Psoas muscle (tissue), 8 donors: ENCODE results near the gene POLD3. TPM values are rescaled to one million over a fixed set of nuclear protein-coding genes. Genes with fewer than 3 reads are reported as not detected.

Experiments used
- ATAC-seq, 4 donors: fragments of 200-7000 bp; cut with Tn5 transposase; one replicate each; pipeline ENCODE4 v1.9.1; 2020; ENCODE audit warnings: moderate library complexity in 3 of 4, mild to moderate bottlenecking in 2 of 4
- DNase-seq, 2 donors: peaks; one replicate each; pipeline ENCODE4 v3.0.0-alpha.2; 2020
- H3K27ac ChIP-seq: fragments of 200-600 bp; one replicate; pipeline ENCODE4 v1.8.0; 2022
- H3K27me3 ChIP-seq, 3 donors: fragments of 200-600 bp in 1 of 3; one replicate each; pipeline versions ENCODE4 v1.6.1 to v1.8.0; 2013 to 2022; ENCODE audit warnings: low read length in 2 of 3, mild to moderate bottlenecking in 2 of 3, moderate library complexity in 1 of 3; ENCODE audit not compliant: insufficient read depth in 3 of 3
- H3K36me3 ChIP-seq, 2 donors: fragments of 200-600 bp in 1 of 2; one replicate each; pipeline versions ENCODE4 v1.6.1 to v1.8.0; 2013 to 2022; ENCODE audit warnings: low read depth in 1 of 2, mild to moderate bottlenecking in 1 of 2, moderate library complexity in 1 of 2; ENCODE audit not compliant: insufficient read depth in 1 of 2
- H3K4me1 ChIP-seq: fragments of 200-600 bp; one replicate; pipeline ENCODE4 v1.8.0; 2022
- H3K4me3 ChIP-seq: fragments of 200-600 bp; one replicate; pipeline ENCODE4 v1.8.0; 2022; ENCODE audit warnings: mild to moderate bottlenecking
- H3K9me3 ChIP-seq: fragments of 200-600 bp; one replicate; pipeline ENCODE4 v1.8.0; 2022
- CTCF ChIP-seq: fragments of 200-600 bp; IDR thresholded peaks from one replicate; pipeline ENCODE4 v1.8.0; 2022; ENCODE audit warnings: antibody characterized with exemption
- WGBS, 3 donors: extraction: QIAGEN DNeasy Blood & Tissue Kit; methylation state at CpG; one replicate each; pipeline versions ENCODE4 v1.1.6 to v1.1.7; 2013; 5-methylcytosine and 5-hydroxymethylcytosine counted together
- intact Hi-C, 2 donors: fragments of 100-400 bp; cut with DNase I; formaldehyde crosslinking; loops; one replicate each; pipeline versions ENCODE4 v1.11.0 to v1.14.2; 2022
- polyA plus RNA-seq, 3 donors: library from polyadenylated mRNA; stranded (reverse); fragments of 200-250 nt; gene quantifications; one replicate each; pipeline ENCODE4 v1.2.3, GENCODE V29; 2013
- total RNA-seq, 4 donors: library from RNA; stranded (reverse); fragmentation: NEBNext Ultra II Directional in 2 of 4; extraction: Animal tissue kit (Norgen Biotek cat#: 25700) in 2 of 4; gene quantifications; one replicate each; pipeline versions ENCODE4 v1.2.1 to v1.2.4, GENCODE V29; 2021 to 2023
- donor health status: healthy with polysubstance abuse.
- donor health status: DM: no; HTN: no; CAD: no; lungs with moderate emphysema.
- donor health status: Bipolar disorder and iron deficiency.
- donor health status: healthy.
- donor health status: DM: yes; HTN: yes; CAD: no.
- donor health status: DM: no; HTN: no; CAD: no.
- donor health status: DM: no; HTN: no; CAD: no.
- donor health status: DM: yes; HTN: yes; CAD: no.

Gene POLD3
- total and polyA plus RNA-seq, 7 donors = 7.0 to 10.2 (median 7.8) TPM

GRCh38 chr11:74671520-74672196 lies 79.3 kb downstream of the POLD3 start:
- H3K36me3 ChIP-seq = no peaks in the 10 kb centered on the region
- no peaks in the 10 kb centered on the region for H3K9me3 ChIP-seq
- H3K4me3 ChIP-seq = no peak overlapping the region
- DNase-seq (no peak), ATAC-seq (no peak)
- TF ChIP-seq CTCF = no peak
- peaks cover 17% of the 10 kb centered on the region for H3K4me1 ChIP-seq
- peak overlapping the region; percentile 82 for H3K27ac ChIP-seq
- 61 to 83% (median 65%) methylated on average over 10 of the region's 10 CpGs for WGBS, 3 donors
- intact Hi-C loops = loop anchor here in 1 of 2 donors (5.0 kb wide), 1 partner anchor 34 kb away; no protein-coding TSS in a partner anchor
- no peaks in the 10 kb centered on the region for H3K27me3 ChIP-seq

GRCh38 chr11:74672332-74672955 lies 80.1 kb downstream of the POLD3 start:
- peaks cover 17% of the 10 kb centered on the region for H3K4me1 ChIP-seq
- ATAC-seq (peak in 2 of 4 donors; percentile 1 to 7), DNase-seq (no peak)
- no peaks in the 10 kb centered on the region for H3K36me3 ChIP-seq
- no peak overlapping the region for H3K4me3 ChIP-seq
- intact Hi-C loops = loop anchor here in 1 of 2 donors (5.0 kb wide), 1 partner anchor 35 kb away; no protein-coding TSS in a partner anchor
- WGBS, 3 donors = 60 to 85% (median 75%) methylated on average over 4 of the region's 4 CpGs
- no peaks in the 10 kb centered on the region for H3K9me3 ChIP-seq
- no peaks in the 10 kb centered on the region for H3K27me3 ChIP-seq
- TF ChIP-seq CTCF = no peak
- H3K27ac ChIP-seq = peak overlapping the region; percentile 82

- DNase-seq = peak; percentile 89 to 93
- 14 to 42% (median 35%) methylated on average over 12 of the region's 12 CpGs for WGBS, 3 donors
These were observed 80.7 kb downstream of the POLD3 start for GRCh38 chr11:74672956-74673692.

More at GRCh38 chr11:74672956-74673692, 80.7 kb downstream of the POLD3 start:
- H3K4me1 ChIP-seq = peaks cover 17% of the 10 kb centered on the region
- H3K9me3 ChIP-seq = no peaks in the 10 kb centered on the region
- TF ChIP-seq CTCF = no peak
- intact Hi-C loops = loop anchor here in 1 of 2 donors (5.0 kb wide), 1 partner anchor 36 kb away; no protein-coding TSS in a partner anchor
- H3K27me3 ChIP-seq = no peaks in the 10 kb centered on the region
- peak; percentile 92 to 94 (median 92) for ATAC-seq
- H3K4me3 ChIP-seq = no peak overlapping the region
- peak overlapping the region; percentile 82 for H3K27ac ChIP-seq
- H3K36me3 ChIP-seq = no peaks in the 10 kb centered on the region
